H1 (cell line): ENCODE results near the gene BRPF1. TPM values are rescaled to one million over a fixed set of nuclear protein-coding genes. Genes with fewer than 3 reads are reported as not detected.

Source experiments
- CTCF ChIA-PET: fragments of 300-600 bp; sonication (Branson Sonifier 250); formaldehyde crosslinking; loops from one replicate; lab custom pipeline; 2021; ENCODE audit not compliant: partially characterized antibody; lab: Charles Lee
- POLR2A ChIA-PET: fragments of 300-600 bp; sonication (Branson Sonifier 250); formaldehyde crosslinking; loops from one replicate; lab custom pipeline; 2021; ENCODE audit warnings: inconsistent platforms; ENCODE audit not compliant: partially characterized antibody; lab: Charles Lee
- DNase-seq, 2 experiments: peaks; one replicate each; pipeline versions ENCODE4 v3.0.0 to v3.0.0-alpha.2; 2010 to 2022; ENCODE audit warnings: low spot score in 2 of 2, low read depth in 1 of 2, mixed read lengths in 1 of 2
- FAIRE-seq: peaks from 2 replicates; lab custom pipeline; 2011; peaks lifted over from hg19 to GRCh38; lab: Jason Lieb, UNC
- H2AFZ ChIP-seq: 2 replicates; pipeline ENCODE4 v1.8.1; 2012; ENCODE audit warnings: low read length, inconsistent platforms
- H2AK5ac ChIP-seq: 2 replicates; pipeline ENCODE4 v1.6.1; 2013; ENCODE audit warnings: low read depth, low read length
- H2BK120ac ChIP-seq: replicated peaks from 2 replicates; pipeline ENCODE3; 2013; ENCODE audit warnings: low read depth, low read length, inconsistent platforms
- H2BK12ac ChIP-seq: 2 replicates; pipeline ENCODE4 v1.6.1; 2013; ENCODE audit warnings: low read depth, low read length
- H2BK15ac ChIP-seq: 2 replicates; pipeline ENCODE4 v1.6.1; 2013; ENCODE audit warnings: low read length
- H2BK20ac ChIP-seq: 2 replicates; pipeline ENCODE4 v1.6.1; 2013; ENCODE audit warnings: low read length
- H2BK5ac ChIP-seq: 2 replicates; pipeline ENCODE4 v1.6.1; 2013; ENCODE audit warnings: low read depth, low read length
- H3K14ac ChIP-seq: 2 replicates; pipeline ENCODE4 v1.6.1; 2013; ENCODE audit warnings: inconsistent platforms; ENCODE audit not compliant: insufficient read length
- H3K18ac ChIP-seq: 2 replicates; pipeline ENCODE4 v1.6.1; 2013; ENCODE audit warnings: low read length; ENCODE audit errors: extremely low read depth
- H3K23ac ChIP-seq: 2 replicates; pipeline ENCODE4 v1.6.1; 2013; ENCODE audit warnings: inconsistent platforms; ENCODE audit not compliant: insufficient read length
- H3K23me2 ChIP-seq: 2 replicates; pipeline ENCODE4 v1.6.1; 2013; ENCODE audit warnings: low read depth, low read length
- H3K27ac ChIP-seq: 2 replicates; pipeline ENCODE4 v1.6.1; 2011; ENCODE audit warnings: low read depth, low read length, inconsistent platforms
- H3K27me3 ChIP-seq, 4 experiments: replicated peaks in 1 of 4; 1 replicate in 1 of 4; 2 replicates in 3 of 4; pipeline versions ENCODE4 v1.6.1 to v1.8.1; 2011 to 2013; ENCODE audit warnings: low read length in 3 of 4, mild to moderate bottlenecking in 3 of 4, inconsistent platforms in 2 of 4, mixed read lengths in 2 of 4, moderate library complexity in 1 of 4; ENCODE audit not compliant: control insufficient read depth in 3 of 4, insufficient read depth in 3 of 4; ENCODE audit errors: extremely low read depth in 1 of 4
- H3K36me3 ChIP-seq, 4 experiments: 2 replicates each; pipeline versions ENCODE4 v1.6.1 to v1.8.1; 2011 to 2013; ENCODE audit warnings: mild to moderate bottlenecking in 4 of 4, low read length in 3 of 4, moderate library complexity in 2 of 4, control low read depth in 1 of 4, inconsistent platforms in 1 of 4; ENCODE audit not compliant: insufficient read depth in 4 of 4, control insufficient read depth in 2 of 4
- H3K4ac ChIP-seq: replicated peaks from 2 replicates; pipeline ENCODE3; 2013; ENCODE audit warnings: low read length, low read depth, mixed read lengths, inconsistent platforms; ENCODE audit not compliant: insufficient read length
- H3K4me1 ChIP-seq, 4 experiments: replicated peaks in 1 of 4; 1 replicate in 1 of 4; 2 replicates in 3 of 4; pipeline versions ENCODE4 v1.6.1 to v1.8.1; 2011 to 2013; ENCODE audit warnings: low read length in 3 of 4, inconsistent platforms in 2 of 4, mixed read lengths in 1 of 4; ENCODE audit not compliant: insufficient read depth in 4 of 4, control insufficient read depth in 3 of 4
- H3K4me2 ChIP-seq, 2 experiments: 2 replicates each; pipeline versions ENCODE4 v1.6.1 to v1.8.1; 2011 to 2013; ENCODE audit warnings: low read depth in 2 of 2, low read length in 2 of 2, control low read depth in 1 of 2, inconsistent platforms in 1 of 2, mild to moderate bottlenecking in 1 of 2; ENCODE audit not compliant: insufficient read depth in 1 of 2
- H3K4me3 ChIP-seq, 4 experiments: fragments of 200-600, 300-600 bp in 1 of 4; sonication (generic), shearing (Covaris generic), sonication (Bioruptor Twin) in 1 of 4; 2 replicates each; pipeline versions ENCODE4 v1.5.1 to v1.8.1; 2011 to 2016; ENCODE audit warnings: low read length in 4 of 4, low read depth in 3 of 4, control low read depth in 2 of 4, inconsistent platforms in 2 of 4, mild to moderate bottlenecking in 2 of 4, mixed read lengths in 1 of 4, moderate library complexity in 1 of 4; ENCODE audit not compliant: insufficient read depth in 2 of 4; ENCODE audit errors: extremely low read depth in 1 of 4
- H3K56ac ChIP-seq: replicated peaks from 2 replicates; pipeline ENCODE3; 2013; ENCODE audit warnings: low read depth, mild to moderate bottlenecking, mixed read lengths, low read length, inconsistent platforms; ENCODE audit not compliant: insufficient read length
- H3K79me1 ChIP-seq: 2 replicates; pipeline ENCODE4 v1.6.1; 2013; ENCODE audit warnings: low read depth, low read length, control low read depth
- H3K79me2 ChIP-seq, 2 experiments: 2 replicates each; pipeline versions ENCODE4 v1.6.1 to v1.8.1; 2012 to 2013; ENCODE audit warnings: low read length in 2 of 2, mild to moderate bottlenecking in 2 of 2, inconsistent platforms in 1 of 2; ENCODE audit not compliant: insufficient read depth in 2 of 2, control insufficient read depth in 1 of 2
- H3K9ac ChIP-seq, 4 experiments: replicated peaks in 1 of 4; 1 replicate in 1 of 4; 2 replicates in 3 of 4; pipeline versions ENCODE4 v1.6.1 to v1.8.1; 2011 to 2013; ENCODE audit warnings: low read depth in 3 of 4, low read length in 3 of 4, control low read depth in 2 of 4, mild to moderate bottlenecking in 2 of 4, moderate library complexity in 2 of 4, inconsistent platforms in 1 of 4; ENCODE audit errors: extremely low read depth in 1 of 4
- H3K9me3 ChIP-seq, 2 experiments: 2 replicates each; pipeline versions ENCODE4 v1.6.1 to v1.8.1; 2012 to 2013; ENCODE audit warnings: mild to moderate bottlenecking in 2 of 2, moderate library complexity in 2 of 2, control low read depth in 1 of 2, inconsistent platforms in 1 of 2, low read depth in 1 of 2, low read length in 1 of 2, mixed read lengths in 1 of 2; ENCODE audit not compliant: insufficient read depth in 2 of 2
- H4K20me1 ChIP-seq, 2 experiments: replicated peaks in 1 of 2; 2 replicates each; pipeline versions ENCODE3 to v1.8.1; 2011 to 2013; ENCODE audit warnings: inconsistent platforms in 2 of 2, low read length in 2 of 2, mild to moderate bottlenecking in 1 of 2; ENCODE audit not compliant: insufficient read depth in 2 of 2, control insufficient read depth in 1 of 2
- H4K5ac ChIP-seq: 2 replicates; pipeline ENCODE4 v1.6.1; 2013; ENCODE audit warnings: low read length, low read depth, mixed read lengths, inconsistent platforms; ENCODE audit not compliant: insufficient read length
- H4K8ac ChIP-seq: 2 replicates; pipeline ENCODE4 v1.8.0; 2013; ENCODE audit warnings: mild to moderate bottlenecking, moderate library complexity, low read length, inconsistent platforms; ENCODE audit not compliant: insufficient read depth; ENCODE audit errors: extremely low read depth
- H4K91ac ChIP-seq: replicated peaks from 2 replicates; pipeline ENCODE3; 2013; ENCODE audit warnings: low read length, mixed read lengths, inconsistent platforms; ENCODE audit not compliant: insufficient read length
- EP300 ChIP-seq, 2 experiments: IDR thresholded peaks; 1 replicate in 1 of 2; 2 replicates in 1 of 2; pipeline ENCODE4 v1.6.1; 2011 to 2012; ENCODE audit warnings: low read depth in 2 of 2, low read length in 2 of 2, mild to moderate bottlenecking in 2 of 2, borderline replicate concordance in 1 of 2, inconsistent platforms in 1 of 2, moderate library complexity in 1 of 2
- WGBS, 2 experiments: shearing (Covaris generic) in 1 of 2; methylation state at CpG; one replicate each; pipeline versions ENCODE4 v1.1.6 to v1.1.7; 2013 to 2015; ENCODE audit warnings: low lambda C conversion rate in 2 of 2, mixed read lengths in 2 of 2, inconsistent platforms in 1 of 2, low coverage in 1 of 2, missing lambda C conversion rate in 1 of 2; ENCODE audit not compliant: insufficient replicate concordance in 2 of 2, insufficient coverage in 1 of 2, insufficient read length in 1 of 2; ENCODE audit errors: extremely low coverage in 1 of 2, missing lambda C conversion rate in 1 of 2; 5-methylcytosine and 5-hydroxymethylcytosine counted together
- polyA plus RNA-seq, 7 experiments: library from polyadenylated mRNA; depleted of rRNA in 3 of 7; stranded (reverse) in 5 of 7; unstranded in 2 of 7; fragments of >200 nt in 5 of 7; fragments of 200-250 nt in 2 of 7; gene quantifications; 1 replicate in 5 of 7; 2 replicates in 1 of 7; 4 replicates in 1 of 7; pipeline versions ENCODE4 v1.2.1 to v1.2.3, GENCODE V29; 2011 to 2013; ENCODE audit warnings: missing spikeins in 2 of 7, mixed read lengths in 2 of 7
- total RNA-seq: library from RNA; stranded (reverse); fragmentation: NEBNext Ultra II Directional; extraction: Animal tissue kit (Norgen Biotek cat#: 25700); gene quantifications from 2 replicates; pipeline ENCODE4 v1.2.1, GENCODE V29; 2021

BRPF1 gene
- total and polyA plus RNA-seq, 2 of the 8 experiments (the other 6 are each of a cell fraction or from before 2014, with no cell fraction given) = 11.3 to 21.7 TPM

- no peaks in the 10 kb centered on the region for H3K79me2 ChIP-seq
- H3K4me1 ChIP-seq = peaks cover 0 to 9% (median 5%) of the 10 kb centered on the region in 4 experiments; a peak in 5 of 7 replicates
- H2BK5ac ChIP-seq = no peak overlapping the region
- H3K36me3 ChIP-seq = no peaks in the 10 kb centered on the region; a peak in 2 of 8 replicates
- POLR2A ChIA-PET = interaction anchor here (0.7 kb wide), 1 partner anchor 37 kb away, joined by 3 read pairs; no protein-coding TSS in a partner anchor
- H4K91ac ChIP-seq = no peak overlapping the region
- CTCF ChIA-PET = interaction anchor here (1.0 to 7.7 kb wide), 4 partner anchors 10 to 200 kb away, joined by 4 to 43 read pairs (median 5); no protein-coding TSS in a partner anchor
- H3K14ac ChIP-seq = no peak overlapping the region
- no peak overlapping the region for H2BK15ac ChIP-seq
- no peak for TF ChIP-seq EP300 (IDR thresholded peaks at IDR 0.05; ENCODE audit: borderline replicate concordance in 1 of 2, low read depth in 2 of 2, low read length in 2 of 2)
- H3K79me1 ChIP-seq = no peaks in the 10 kb centered on the region
- no peak overlapping the region for H2BK120ac ChIP-seq
- no peak overlapping the region for H3K27ac ChIP-seq
- 90% methylated on average over 7 of the region's 7 CpGs; no CpG with 5 or more reads in 1 of the 2 experiments for WGBS, 2 experiments
- H3K23me2 ChIP-seq = peaks cover 15% of the 10 kb centered on the region; the same call in 1 of the 2 replicates
- FAIRE-seq = no peak
- no peak for DNase-seq
- peaks cover 0 to 6% of the 10 kb centered on the region in 2 experiments for H4K20me1 ChIP-seq
- no peak overlapping the region for H3K9ac ChIP-seq
- H3K9me3 ChIP-seq = no peaks in the 10 kb centered on the region
- H3K56ac ChIP-seq = no peak overlapping the region
- H2BK20ac ChIP-seq = no peak overlapping the region
- no peak overlapping the region for H2AK5ac ChIP-seq
- no peak overlapping the region for H3K4ac ChIP-seq
- H3K23ac ChIP-seq = no peak overlapping the region
- no peak overlapping the region for H4K8ac ChIP-seq
- H2BK12ac ChIP-seq = no peak overlapping the region
- no peak overlapping the region for H3K18ac ChIP-seq
- no peak overlapping the region for H2AFZ ChIP-seq
- no peak overlapping the region for H3K4me2 ChIP-seq
- peaks cover 0 to 20% (median 11%) of the 10 kb centered on the region in 4 experiments; a peak in 6 of 7 replicates for H3K27me3 ChIP-seq
- H4K5ac ChIP-seq = no peak overlapping the region
- H3K4me3 ChIP-seq = no peak overlapping the region
These were observed 30.5 kb upstream of the BRPF1 start for GRCh38 chr3:9701006-9701405.
